ENCODE data around the gene PDGFC. TPM values are rescaled to one million over a fixed set of nuclear protein-coding genes. Genes with fewer than 3 reads are reported as not detected.
A peak's percentile ranks its signal among the peaks of the same experiment; 100 is the strongest.

The PDGFC gene
- total RNA-seq, 1 experiment from 2014 or later = 9.8 TPM

GRCh38 chr4:156945532-156945931 is 26.1 kb downstream of the PDGFC start:
- Histone ChIP-seq H3K27ac (ENCODE audit: low read depth, low read length) (no peak overlapping the region), H3K4me2 (ENCODE audit: low read length) (peak overlapping the region; percentile 65), H2AFZ (ENCODE audit: low read depth, low read length, poor library complexity, severe bottlenecking) (peak overlapping the region; percentile 19), H3K27me3 (ENCODE audit: insufficient read depth, low read length) (no peaks in the 10 kb centered on the region), H3K9me2 (ENCODE audit: insufficient read depth) (no peaks in the 10 kb centered on the region), H3K9me3 (ENCODE audit: control insufficient read depth in 1 of 2, insufficient read depth in 1 of 2, low read depth in 1 of 2, low read length in 2 of 2) (no peaks in the 10 kb centered on the region), H4K20me1 (ENCODE audit: insufficient read depth) (no peaks in the 10 kb centered on the region), H3K4me1 (ENCODE audit: control insufficient read depth in 1 of 2, insufficient read depth in 2 of 2, low read length in 2 of 2) (peaks cover 26 to 45% of the 10 kb centered on the region in 2 experiments), H3K9ac (ENCODE audit: low read length) (peak overlapping the region; percentile 13; the same call in 1 of the 2 replicates), H3K79me2 (ENCODE audit: insufficient read depth, low read length) (no peaks in the 10 kb centered on the region; the same call in 1 of the 2 replicates), H3K4me3 (replicated peaks in 1 of 2; ENCODE audit: low read depth in 1 of 2, low read length in 2 of 2) (peak overlapping the region in 1 of 2 experiments; percentile 4; a peak in 1 of 4 replicates), H3K36me3 (ENCODE audit: control insufficient read depth in 1 of 2, insufficient read depth in 2 of 2, low read length in 2 of 2) (no peaks in the 10 kb centered on the region)
- POLR2A ChIA-PET = interaction anchor here (2.6 kb wide), 1 partner anchor 14 kb away, joined by 8 read pairs; no protein-coding TSS in a partner anchor
- RAD21 ChIA-PET (ENCODE audit: low non-redundant PET in 1 of 2, low total read pairs in 2 of 2, uncharacterized antibody in 2 of 2, unreplicated experiment in 2 of 2) = no interaction called here
- ATAC-seq = no peak
- intact Hi-C loops (cut with micrococcal nuclease) = no loop called here
- CTCF ChIA-PET = interaction anchor here (1.7 kb wide), 1 partner anchor 24 kb away, joined by 4 read pairs; no protein-coding TSS in a partner anchor
- DNase-seq (ENCODE audit: low read depth, low spot score) = no peak
- BruUV-seq (replicated peaks) = no TSS peak
- TF ChIP-seq CEBPB (IDR thresholded peaks at IDR 0.05; ENCODE audit: low read depth) = no peak
- no peak for TF ChIP-seq JUND (IDR thresholded peaks at IDR 0.05)
- no peak for TF ChIP-seq TCF7L2 (IDR thresholded peaks at IDR 0.05; ENCODE audit: borderline replicate concordance, extremely low read depth, insufficient read depth, insufficient read length)
- no peak for TF ChIP-seq POLR2A (IDR thresholded peaks at IDR 0.05; ENCODE audit: borderline replicate concordance, extremely low read depth, insufficient read depth, insufficient read length)

DNA sequence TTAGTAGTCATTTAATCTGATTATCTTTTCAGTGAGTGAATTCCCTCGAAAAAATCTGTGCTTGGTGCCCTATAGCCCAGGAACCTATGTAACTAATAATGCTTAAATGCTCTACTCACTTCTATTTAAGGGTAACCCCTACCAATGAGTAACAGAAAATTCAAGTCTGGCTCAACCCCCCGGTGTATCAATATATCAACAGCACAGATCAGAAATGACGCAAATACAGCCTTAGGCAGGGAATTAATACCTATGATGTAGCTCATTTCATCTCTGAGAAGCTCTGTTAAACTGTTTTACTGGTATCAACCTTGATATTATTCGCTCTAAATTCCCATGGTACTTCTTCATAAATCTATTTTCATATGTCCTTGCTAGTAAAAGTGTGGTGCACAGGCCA is 28.6 kb downstream of the PDGFC start:
- H3K27ac ChIP-seq (ENCODE audit: low read depth, low read length) = no peak overlapping the region
- no peaks in the 10 kb centered on the region for H3K9me2 ChIP-seq (ENCODE audit: insufficient read depth)
- H3K36me3 ChIP-seq (ENCODE audit: control insufficient read depth in 1 of 2, insufficient read depth in 2 of 2, low read length in 2 of 2) = no peaks in the 10 kb centered on the region
- peaks cover 10 to 27% of the 10 kb centered on the region in 2 experiments; a peak in 3 of 4 replicates for H3K4me1 ChIP-seq (ENCODE audit: control insufficient read depth in 1 of 2, insufficient read depth in 2 of 2, low read length in 2 of 2)
- no peak overlapping the region for H2AFZ ChIP-seq (ENCODE audit: low read depth, low read length, poor library complexity, severe bottlenecking)
- intact Hi-C loops (cut with micrococcal nuclease) = no loop called here
- H3K9me3 ChIP-seq (ENCODE audit: control insufficient read depth in 1 of 2, insufficient read depth in 1 of 2, low read depth in 1 of 2, low read length in 2 of 2) = no peaks in the 10 kb centered on the region
- TF ChIP-seq RAD21 (IDR thresholded peaks at IDR 0.05; ENCODE audit: low read depth) = no peak
- TF ChIP-seq ZNF274 (IDR thresholded peaks at IDR 0.05; ENCODE audit: low read depth, low read length) = no peak
- TF ChIP-seq, protein P1, sequence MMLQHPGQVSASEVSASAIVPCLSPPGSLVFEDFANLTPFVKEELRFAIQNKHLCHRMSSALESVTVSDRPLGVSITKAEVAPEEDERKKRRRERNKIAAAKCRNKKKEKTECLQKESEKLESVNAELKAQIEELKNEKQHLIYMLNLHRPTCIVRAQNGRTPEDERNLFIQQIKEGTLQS (IDR thresholded peaks at IDR 0.05) = no peak
- TF ChIP-seq POLR2A (IDR thresholded peaks at IDR 0.05; ENCODE audit: borderline replicate concordance, extremely low read depth, insufficient read depth, insufficient read length) = no peak
- no peak for TF ChIP-seq CEBPB (IDR thresholded peaks at IDR 0.05; ENCODE audit: low read depth)
- no peak for TF ChIP-seq TCF7L2 (IDR thresholded peaks at IDR 0.05; ENCODE audit: borderline replicate concordance, extremely low read depth, insufficient read depth, insufficient read length)
- no peak for TF ChIP-seq REST (IDR thresholded peaks at IDR 0.05; ENCODE audit: low read depth)
- no peak for TF ChIP-seq CBX3 (IDR thresholded peaks at IDR 0.05; ENCODE audit: low read depth)
- TF ChIP-seq FOSL1 (IDR thresholded peaks at IDR 0.05; ENCODE audit: low read depth) = no peak
- TF ChIP-seq, protein P2, sequence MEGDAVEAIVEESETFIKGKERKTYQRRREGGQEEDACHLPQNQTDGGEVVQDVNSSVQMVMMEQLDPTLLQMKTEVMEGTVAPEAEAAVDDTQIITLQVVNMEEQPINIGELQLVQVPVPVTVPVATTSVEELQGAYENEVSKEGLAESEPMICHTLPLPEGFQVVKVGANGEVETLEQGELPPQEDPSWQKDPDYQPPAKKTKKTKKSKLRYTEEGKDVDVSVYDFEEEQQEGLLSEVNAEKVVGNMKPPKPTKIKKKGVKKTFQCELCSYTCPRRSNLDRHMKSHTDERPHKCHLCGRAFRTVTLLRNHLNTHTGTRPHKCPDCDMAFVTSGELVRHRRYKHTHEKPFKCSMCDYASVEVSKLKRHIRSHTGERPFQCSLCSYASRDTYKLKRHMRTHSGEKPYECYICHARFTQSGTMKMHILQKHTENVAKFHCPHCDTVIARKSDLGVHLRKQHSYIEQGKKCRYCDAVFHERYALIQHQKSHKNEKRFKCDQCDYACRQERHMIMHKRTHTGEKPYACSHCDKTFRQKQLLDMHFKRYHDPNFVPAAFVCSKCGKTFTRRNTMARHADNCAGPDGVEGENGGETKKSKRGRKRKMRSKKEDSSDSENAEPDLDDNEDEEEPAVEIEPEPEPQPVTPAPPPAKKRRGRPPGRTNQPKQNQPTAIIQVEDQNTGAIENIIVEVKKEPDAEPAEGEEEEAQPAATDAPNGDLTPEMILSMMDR (IDR thresholded peaks at IDR 0.05 in 2 of 3, conservative IDR thresholded peaks at IDR 0.05 in 1 of 3; ENCODE audit: borderline replicate concordance in 1 of 3, insufficient read depth in 1 of 3, low read depth in 2 of 3, low read length in 2 of 3) = no peak
- POLR2A ChIA-PET = no interaction called here
- DNase-seq (ENCODE audit: low read depth, low spot score) = no peak
- no TSS peak for BruUV-seq (replicated peaks)
- no peak overlapping the region for H3K4me2 ChIP-seq (ENCODE audit: low read length)
- no peak for ATAC-seq
- H3K79me2 ChIP-seq (ENCODE audit: insufficient read depth, low read length) = no peaks in the 10 kb centered on the region; the same call in 1 of the 2 replicates
- RAD21 ChIA-PET (ENCODE audit: low non-redundant PET in 1 of 2, low total read pairs in 2 of 2, uncharacterized antibody in 2 of 2, unreplicated experiment in 2 of 2) = no interaction called here
- no peak overlapping the region for H3K9ac ChIP-seq (ENCODE audit: low read length)
- CTCF ChIA-PET = no interaction called here
- no peaks in the 10 kb centered on the region for H4K20me1 ChIP-seq (ENCODE audit: insufficient read depth)
- no peak overlapping the region for H3K4me3 ChIP-seq (replicated peaks in 1 of 2; ENCODE audit: low read depth in 1 of 2, low read length in 2 of 2)
- H3K27me3 ChIP-seq (ENCODE audit: insufficient read depth, low read length) = no peaks in the 10 kb centered on the region
